Liver (tissue), 3 donors: ENCODE measurements around the gene NSDHL.

ENCODE experiments used
- CTCF ChIP-seq: fragments of 150-350 bp; IDR thresholded peaks from 2 replicates; pipeline ENCODE4 v1.5.1; 2017; ENCODE audit warnings: improper control_type of control experiment, low read depth, low read length; ENCODE audit not compliant: missing input control
- EGR1 ChIP-seq, 2 donors: IDR thresholded peaks; 2 replicates each; pipeline ENCODE4 v1.6.1; 2016 to 2018; ENCODE audit warnings: antibody characterized with exemption in 2 of 2, low read depth in 2 of 2
- FOXA1 ChIP-seq: IDR thresholded peaks from 2 replicates; pipeline ENCODE4 v1.6.1; 2016; ENCODE audit warnings: antibody characterized with exemption
- MAX ChIP-seq: IDR thresholded peaks from 2 replicates; pipeline ENCODE4 v1.6.1; 2016; ENCODE audit warnings: antibody characterized with exemption
- TAF1 ChIP-seq: conservative IDR thresholded peaks from 2 replicates; pipeline ENCODE4 v1.6.1; 2016; ENCODE audit warnings: antibody characterized with exemption, mild to moderate bottlenecking
- YY1 ChIP-seq: IDR thresholded peaks from 2 replicates; pipeline ENCODE4 v1.6.1; 2016; ENCODE audit warnings: antibody characterized with exemption, mild to moderate bottlenecking
- ZBTB33 ChIP-seq: IDR thresholded peaks from 2 replicates; pipeline ENCODE4 v1.6.1; 2016; ENCODE audit warnings: antibody characterized with exemption
- donor health status: healthy.
- donor health status: healthy.

GRCh38 chrX:152912641-152913040 lies 81.8 kb downstream of the NSDHL start:
- TF ChIP-seq FOXA1 (no peak), CTCF (no peak), TAF1 (no peak), MAX (no peak), YY1 (no peak), ZBTB33 (no peak), EGR1 (IDR thresholded peaks at IDR 0.05; ENCODE audit: low read depth in 2 of 2) (no peak)
